ENCODE data around the gene PRRT3. TPM values are rescaled to one million over a fixed set of nuclear protein-coding genes. Genes with fewer than 3 reads are reported as not detected.

PRRT3 gene
- total and polyA plus RNA-seq, 2 of the 13 experiments (the other 11 are each of a cell fraction or from before 2014, with no cell fraction given) = 0.22 to 0.44 TPM

DNA sequence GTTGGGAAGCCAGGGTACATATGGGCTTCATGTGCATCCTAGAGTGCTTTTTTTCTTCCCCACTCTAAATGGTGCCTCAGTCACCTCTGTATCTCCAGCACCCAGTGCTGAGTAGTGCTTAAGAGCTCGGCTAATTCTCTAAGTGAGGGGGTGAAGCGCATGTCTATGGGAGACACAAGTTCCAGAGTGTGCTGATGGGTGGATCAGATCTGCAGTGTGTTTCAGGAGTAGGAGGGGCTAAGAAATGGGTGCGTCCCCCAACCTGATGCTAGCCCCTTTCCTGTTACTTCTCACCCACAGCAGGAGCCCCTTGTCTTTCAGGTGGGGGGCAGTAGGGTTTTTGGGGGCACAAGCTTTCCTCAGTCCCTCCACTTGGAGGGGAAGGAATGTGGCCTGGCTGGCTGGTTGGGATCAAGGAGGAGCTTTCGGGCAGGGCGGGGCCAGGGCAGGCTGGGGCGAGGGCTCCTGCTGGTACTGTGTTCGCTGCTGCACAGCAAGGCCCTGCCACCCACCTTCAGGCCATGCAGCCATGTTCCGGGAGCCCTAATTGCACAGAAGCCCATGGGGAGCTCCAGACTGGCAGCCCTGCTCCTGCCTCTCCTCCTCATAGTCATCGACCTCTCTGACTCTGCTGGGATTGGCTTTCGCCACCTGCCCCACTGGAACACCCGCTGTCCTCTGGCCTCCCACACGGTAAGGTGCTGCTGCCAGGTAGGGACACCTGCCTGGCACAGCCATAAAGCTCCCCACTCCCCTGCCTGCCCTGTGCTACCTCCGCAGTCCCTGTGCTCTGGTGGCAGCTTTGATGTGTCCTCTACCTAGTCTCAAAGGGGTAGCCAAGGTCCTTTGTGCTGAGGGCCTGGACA lies 49.6 kb downstream of the PRRT3 start, which contains the start of gene IL17RE (continued):
- TF ChIP-seq EP300 (IDR thresholded peaks at IDR 0.05; ENCODE audit: low read depth in 2 of 2, low read length in 2 of 2) (no peak), EP300 (CRISPR knock-in tag; IDR thresholded peaks at IDR 0.05; ENCODE audit: borderline replicate concordance) (peak; percentile 6; the same call in 1 of the 2 replicates), PHB2 (IDR thresholded peaks at IDR 0.05; ENCODE audit: partially characterized antibody) (no peak), TBL1XR1 (IDR thresholded peaks at IDR 0.05; ENCODE audit: borderline replicate concordance, low read length, partially characterized antibody) (no peak), ZNF570 (CRISPR knock-in tag; IDR thresholded peaks at IDR 0.05; ENCODE audit: borderline replicate concordance) (no peak), DPF2 (CRISPR knock-in tag; IDR thresholded peaks at IDR 0.05; ENCODE audit: borderline replicate concordance, low read depth) (peak; percentile 45; the same call in 1 of the 2 replicates), ZNF562 (CRISPR knock-in tag; IDR thresholded peaks at IDR 0.05; ENCODE audit: borderline replicate concordance) (no peak), PATZ1 (CRISPR knock-in tag; IDR thresholded peaks at IDR 0.05) (peak; percentile 69), NFKB2 (CRISPR knock-in tag; IDR thresholded peaks at IDR 0.05; ENCODE audit: borderline replicate concordance) (no peak), ZNF746 (CRISPR knock-in tag; IDR thresholded peaks at IDR 0.05) (peak; percentile 54; the same call in 1 of the 2 replicates), ZNF362 (CRISPR knock-in tag; IDR thresholded peaks at IDR 0.05; ENCODE audit: borderline replicate concordance) (no peak), ZNF577 (CRISPR knock-in tag; IDR thresholded peaks at IDR 0.05; ENCODE audit: borderline replicate concordance, low read depth) (no peak), RFXANK (CRISPR knock-in tag; IDR thresholded peaks at IDR 0.05) (no peak), ZNF484 (CRISPR knock-in tag; IDR thresholded peaks at IDR 0.05; ENCODE audit: borderline replicate concordance, low read depth) (no peak), SIX4 (CRISPR knock-in tag; IDR thresholded peaks at IDR 0.05) (0 out of 2 replicates have a peak, but pooled peaks have one; percentile 5), ZNF761 (CRISPR knock-in tag; conservative IDR thresholded peaks at IDR 0.05) (no peak), TCF12 (IDR thresholded peaks at IDR 0.05) (no peak), TCF12 (CRISPR knock-in tag; IDR thresholded peaks at IDR 0.05) (no peak), ZNF616 (CRISPR knock-in tag; IDR thresholded peaks at IDR 0.05; ENCODE audit: low read depth) (0 out of 2 replicates have a peak, but pooled peaks have one; percentile 8), ZNF572 (CRISPR knock-in tag; IDR thresholded peaks at IDR 0.05) (no peak)
- TF ChIP-seq, protein P1, sequence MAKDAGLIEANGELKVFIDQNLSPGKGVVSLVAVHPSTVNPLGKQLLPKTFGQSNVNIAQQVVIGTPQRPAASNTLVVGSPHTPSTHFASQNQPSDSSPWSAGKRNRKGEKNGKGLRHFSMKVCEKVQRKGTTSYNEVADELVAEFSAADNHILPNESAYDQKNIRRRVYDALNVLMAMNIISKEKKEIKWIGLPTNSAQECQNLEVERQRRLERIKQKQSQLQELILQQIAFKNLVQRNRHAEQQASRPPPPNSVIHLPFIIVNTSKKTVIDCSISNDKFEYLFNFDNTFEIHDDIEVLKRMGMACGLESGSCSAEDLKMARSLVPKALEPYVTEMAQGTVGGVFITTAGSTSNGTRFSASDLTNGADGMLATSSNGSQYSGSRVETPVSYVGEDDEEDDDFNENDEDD (CRISPR knock-in tag; IDR thresholded peaks at IDR 0.05; ENCODE audit: borderline replicate concordance) = no peak
- TF ChIP-seq, protein P2, sequence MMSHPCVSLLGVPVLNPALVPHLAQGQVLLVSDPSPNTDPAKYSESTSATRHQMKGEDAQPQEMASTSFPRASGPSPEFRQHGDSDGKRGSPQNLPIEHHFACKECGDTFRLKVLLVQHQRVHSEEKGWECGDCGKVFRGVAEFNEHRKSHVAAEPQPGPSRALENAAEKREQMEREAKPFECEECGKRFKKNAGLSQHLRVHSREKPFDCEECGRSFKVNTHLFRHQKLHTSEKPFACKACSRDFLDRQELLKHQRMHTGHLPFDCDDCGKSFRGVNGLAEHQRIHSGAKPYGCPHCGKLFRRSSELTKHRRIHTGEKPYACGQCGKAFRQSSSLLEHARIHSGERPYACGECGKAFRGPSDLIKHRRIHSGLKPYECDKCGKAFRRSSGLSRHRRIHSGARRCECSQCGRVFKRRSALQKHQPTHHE (CRISPR knock-in tag; IDR thresholded peaks at IDR 0.05; ENCODE audit: borderline replicate concordance) = no peak

Measured in HepG2 (cell line).